Upper lobe of right lung (tissue), 1 donor: ENCODE data around the gene UBA52. TPM values are rescaled to one million over a fixed set of nuclear protein-coding genes. Genes with fewer than 3 reads are reported as not detected.
"Not testable (repeated sequence)": the region's sequence is repeated elsewhere in the genome, so short reads cannot be mapped to it uniquely, and the experiment has no call there.

Experiments
- ATAC-seq: fragments of 200-7000 bp; cut with Tn5 transposase; one replicate; pipeline ENCODE4 v1.9.1; 2020; ENCODE audit warnings: mild to moderate bottlenecking, moderate library complexity
- DNase-seq: peaks from one replicate; pipeline ENCODE4 v3.0.0-alpha.2; 2020
- H3K27ac ChIP-seq: fragments of 200-600 bp; one replicate; pipeline ENCODE4 v1.8.0; 2022
- H3K27me3 ChIP-seq: fragments of 200-600 bp; one replicate; pipeline ENCODE4 v1.8.0; 2022; ENCODE audit warnings: mild to moderate bottlenecking
- H3K36me3 ChIP-seq: fragments of 200-600 bp; one replicate; pipeline ENCODE4 v1.8.0; 2022
- H3K4me1 ChIP-seq: fragments of 200-600 bp; one replicate; pipeline ENCODE4 v1.8.0; 2022
- H3K4me3 ChIP-seq: fragments of 200-600 bp; one replicate; pipeline ENCODE4 v1.8.0; 2022; ENCODE audit warnings: mild to moderate bottlenecking
- H3K9me3 ChIP-seq: fragments of 200-600 bp; one replicate; pipeline ENCODE4 v1.8.0; 2022
- intact Hi-C: fragments of 100-400 bp; cut with DNase I; formaldehyde crosslinking; loops from one replicate; pipeline ENCODE4 v1.11.0; 2022
- total RNA-seq: library from RNA; stranded (reverse); fragmentation: NEBNext Ultra II Directional; extraction: Animal tissue kit (Norgen Biotek cat#: 25700); gene quantifications from one replicate; pipeline ENCODE4 v1.2.1, GENCODE V29; 2021
- TF ChIP-seq, protein P1 (sequence below): fragments of 200-600 bp; IDR thresholded peaks from one replicate; pipeline ENCODE4 v1.8.0; 2022; ENCODE audit warnings: antibody characterized with exemption
- donor health status: DM: no; HTN: yes; CAD: no; lungs with severe emphysema.

UBA52 gene
- total RNA-seq, 1 donor from 2014 or later: 840 TPM

DNA sequence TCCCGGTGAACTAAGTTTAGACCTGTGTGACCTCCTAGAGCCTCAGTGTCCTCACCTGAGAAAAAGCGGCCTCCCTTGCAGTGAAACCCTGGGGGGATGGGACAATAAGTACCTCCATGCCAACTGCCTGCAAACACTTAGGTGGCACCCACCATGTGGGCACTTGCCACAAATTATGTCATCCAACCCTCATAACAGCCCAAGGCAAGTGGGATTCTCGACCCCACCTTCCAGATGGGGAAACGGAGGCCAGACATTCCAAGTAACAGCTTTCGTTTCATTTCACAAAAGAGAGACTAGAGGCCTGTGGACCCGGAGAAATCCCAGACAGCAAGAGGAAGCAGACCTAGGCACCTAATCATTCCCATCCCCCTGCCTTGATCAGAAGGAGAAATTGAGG, 23.8 kb downstream of the UBA52 start:
- Histone ChIP-seq H3K27me3 (peaks cover 22% of the 10 kb centered on the region), H3K27ac (no peak overlapping the region), H3K4me1 (peaks cover 11% of the 10 kb centered on the region), H3K36me3 (peaks cover 13% of the 10 kb centered on the region), H3K9me3 (no peaks in the 10 kb centered on the region), H3K4me3 (no peak overlapping the region)
- DNase-seq: no peak
- intact Hi-C loops: loop anchor here (10.0 kb wide), 1 partner anchor 259 kb away; no protein-coding TSS in a partner anchor
- TF ChIP-seq, protein P1, sequence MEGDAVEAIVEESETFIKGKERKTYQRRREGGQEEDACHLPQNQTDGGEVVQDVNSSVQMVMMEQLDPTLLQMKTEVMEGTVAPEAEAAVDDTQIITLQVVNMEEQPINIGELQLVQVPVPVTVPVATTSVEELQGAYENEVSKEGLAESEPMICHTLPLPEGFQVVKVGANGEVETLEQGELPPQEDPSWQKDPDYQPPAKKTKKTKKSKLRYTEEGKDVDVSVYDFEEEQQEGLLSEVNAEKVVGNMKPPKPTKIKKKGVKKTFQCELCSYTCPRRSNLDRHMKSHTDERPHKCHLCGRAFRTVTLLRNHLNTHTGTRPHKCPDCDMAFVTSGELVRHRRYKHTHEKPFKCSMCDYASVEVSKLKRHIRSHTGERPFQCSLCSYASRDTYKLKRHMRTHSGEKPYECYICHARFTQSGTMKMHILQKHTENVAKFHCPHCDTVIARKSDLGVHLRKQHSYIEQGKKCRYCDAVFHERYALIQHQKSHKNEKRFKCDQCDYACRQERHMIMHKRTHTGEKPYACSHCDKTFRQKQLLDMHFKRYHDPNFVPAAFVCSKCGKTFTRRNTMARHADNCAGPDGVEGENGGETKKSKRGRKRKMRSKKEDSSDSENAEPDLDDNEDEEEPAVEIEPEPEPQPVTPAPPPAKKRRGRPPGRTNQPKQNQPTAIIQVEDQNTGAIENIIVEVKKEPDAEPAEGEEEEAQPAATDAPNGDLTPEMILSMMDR: no peak
- ATAC-seq: no peak

DNA sequence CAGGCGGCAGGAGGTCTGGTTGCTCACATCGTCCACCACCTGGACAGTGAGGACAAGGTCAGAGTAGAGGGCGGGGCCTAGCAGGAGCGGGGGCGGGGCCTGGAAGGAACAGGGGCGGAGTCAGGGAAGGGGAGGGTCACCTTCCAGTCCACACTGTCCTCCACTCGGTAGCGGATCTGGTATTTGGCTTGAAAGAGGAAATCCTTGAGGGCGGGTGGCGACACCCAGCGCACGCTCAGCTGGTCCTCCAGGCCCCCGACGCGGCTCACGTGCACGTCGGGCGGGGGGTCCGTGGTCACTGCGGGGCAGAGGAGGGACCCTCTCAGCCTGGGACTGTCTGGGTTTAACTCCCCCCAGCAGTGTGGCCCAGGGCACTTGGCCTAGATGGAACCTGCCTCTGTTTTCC, 25.1 kb downstream of the UBA52 start:
- DNase-seq: peak; percentile 77
- H3K9me3 ChIP-seq: no peaks in the 10 kb centered on the region

GRCh38 chr19:18597809-18598660, 26.4 kb downstream of the UBA52 start:
- peaks cover 9% of the 10 kb centered on the region for H3K4me1 ChIP-seq
- DNase-seq (no peak), ATAC-seq (no peak)
- no peak overlapping the region for H3K27ac ChIP-seq
- no peaks in the 10 kb centered on the region for H3K36me3 ChIP-seq
- TF ChIP-seq, protein P1: no peak
- no peak overlapping the region for H3K4me3 ChIP-seq
- no peaks in the 10 kb centered on the region for H3K9me3 ChIP-seq
- peaks cover 32% of the 10 kb centered on the region for H3K27me3 ChIP-seq
- intact Hi-C loops: loop anchor here (10.0 kb wide), 1 partner anchor 257 kb away; no protein-coding TSS in a partner anchor

More for the DNA sequence above, 25.1 kb downstream of the UBA52 start:
- intact Hi-C loops: loop anchor here (10.0 kb wide), 1 partner anchor 258 kb away; no protein-coding TSS in a partner anchor
- ATAC-seq: peak; percentile 74
- TF ChIP-seq, protein P1: no peak
- no peak overlapping the region for H3K4me3 ChIP-seq
- H3K27me3 ChIP-seq: peaks cover 26% of the 10 kb centered on the region
- peaks cover 2% of the 10 kb centered on the region for H3K36me3 ChIP-seq
- peaks cover 9% of the 10 kb centered on the region for H3K4me1 ChIP-seq
- H3K27ac ChIP-seq: no peak overlapping the region

DNA sequence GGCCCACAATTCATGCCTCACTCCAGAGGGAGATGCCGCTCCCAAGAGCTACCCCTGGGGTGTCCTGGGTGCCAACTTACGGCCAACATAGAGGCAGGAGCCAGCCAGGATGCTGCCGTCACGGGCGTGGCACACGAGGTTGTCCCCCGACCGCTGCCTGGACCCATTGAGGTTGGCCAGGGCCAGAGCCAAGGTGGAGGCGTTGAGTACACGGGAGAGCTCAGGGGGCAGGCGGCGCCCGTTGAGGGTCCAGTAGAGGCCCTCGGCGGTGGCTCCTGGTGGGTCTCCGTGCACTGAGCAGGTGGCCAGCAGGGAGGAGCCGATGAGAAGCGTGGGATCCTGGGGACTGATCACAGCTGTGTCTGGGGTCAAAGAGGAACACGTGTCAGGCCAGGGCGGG, 27.8 kb downstream of the UBA52 start:
- H3K9me3 ChIP-seq: no peaks in the 10 kb centered on the region
- ATAC-seq (no peak), DNase-seq (no peak)
- TF ChIP-seq, protein P1: no peak
- no peaks in the 10 kb centered on the region for H3K36me3 ChIP-seq
- no peak overlapping the region for H3K4me3 ChIP-seq
- peaks cover 46% of the 10 kb centered on the region for H3K27me3 ChIP-seq
- no peak overlapping the region for H3K27ac ChIP-seq
- intact Hi-C loops: loop anchor here (10.0 kb wide), 1 partner anchor 255 kb away; no protein-coding TSS in a partner anchor
- peaks cover 16% of the 10 kb centered on the region for H3K4me1 ChIP-seq

DNA sequence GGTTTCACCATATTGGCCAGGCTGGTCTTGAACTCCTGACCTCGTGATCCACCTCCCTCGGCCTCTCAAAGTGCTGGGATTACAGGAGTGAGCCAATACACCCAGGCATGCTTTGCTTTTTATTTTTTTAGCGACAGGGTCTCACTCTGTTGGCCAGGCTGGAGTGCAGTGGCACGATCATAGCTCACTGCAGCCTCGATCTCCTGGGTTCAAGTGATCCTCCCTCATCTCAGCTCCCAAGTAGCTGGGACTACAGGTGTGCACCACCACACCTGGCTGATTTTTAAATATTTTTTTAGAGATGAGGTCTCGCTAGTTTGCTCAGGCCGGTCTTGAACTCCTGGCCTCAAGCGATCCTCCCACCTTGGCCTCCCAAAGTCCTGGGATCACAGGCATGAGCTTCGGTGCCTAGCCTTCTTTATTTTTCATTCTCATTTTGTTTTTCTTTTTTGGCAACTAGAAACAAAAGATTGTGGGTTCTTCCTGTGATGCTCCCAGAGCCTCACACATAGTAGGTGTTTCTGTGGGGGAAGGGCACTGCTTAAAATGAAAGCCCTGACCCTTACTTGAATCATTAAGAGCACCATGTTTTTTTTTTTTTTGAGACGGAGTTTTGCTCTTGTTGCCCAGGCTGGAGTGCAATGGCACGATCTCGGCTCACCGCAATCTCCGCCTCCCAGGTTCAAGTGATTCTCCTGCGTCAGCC, 29.2 kb downstream of the UBA52 start:
- H3K27me3 ChIP-seq: peaks cover 58% of the 10 kb centered on the region
- H3K4me1 ChIP-seq, H3K27ac ChIP-seq, H3K4me3 ChIP-seq, ATAC-seq, intact Hi-C loops, H3K36me3 ChIP-seq, DNase-seq, H3K9me3 ChIP-seq: not testable (repeated sequence)

- Histone ChIP-seq H3K36me3 (no peaks in the 10 kb centered on the region), H3K27me3 (peaks cover 63% of the 10 kb centered on the region), H3K4me3 (no peak overlapping the region), H3K9me3 (no peaks in the 10 kb centered on the region), H3K27ac (no peak overlapping the region), H3K4me1 (peaks cover 8% of the 10 kb centered on the region)
- intact Hi-C loops: no loop called here
- TF ChIP-seq, protein P1: no peak
- no peak for DNase-seq
- no peak for ATAC-seq
Measured at GRCh38 chr19:18601875-18602274, 30.2 kb downstream of the UBA52 start.
